Measurements from ENCODE around the gene FILIP1L. TPM values are rescaled to one million over a fixed set of nuclear protein-coding genes. Genes with fewer than 3 reads are reported as not detected.

Gene FILIP1L
- polyA plus RNA-seq, 3 donors = 0.13 to 0.40 (median 0.25) TPM

DNA sequence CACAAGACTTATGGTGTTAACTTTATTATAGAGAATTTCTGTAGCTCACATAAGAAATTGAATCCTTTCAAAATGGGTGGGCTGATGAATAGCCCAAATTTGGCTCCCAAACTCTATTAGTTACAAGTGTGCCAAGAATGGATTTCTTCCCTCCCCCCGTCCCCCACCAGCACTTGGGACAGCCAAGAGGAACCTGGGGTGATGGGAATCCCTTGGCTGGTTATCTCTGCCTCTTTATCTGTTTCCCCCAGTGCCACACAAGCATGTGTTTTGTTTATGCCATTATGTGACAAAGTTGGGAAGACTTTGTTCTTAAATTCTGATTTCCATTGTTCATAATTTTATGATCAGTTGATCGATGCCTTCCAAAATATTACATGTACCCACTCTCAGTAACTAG is 268.3 kb downstream of the FILIP1L start:
- peaks cover 12% of the 10 kb centered on the region for H3K4me1 Mint-ChIP-seq
- no CpG with 5 or more reads among the region's 2 CpGs for WGBS (ENCODE audit: insufficient coverage)
- peaks cover 0 to 1% (median 0%) of the 10 kb centered on the region in 3 donors for H3K27me3 Mint-ChIP-seq (ENCODE audit: low read depth in 3 of 3)

DNA sequence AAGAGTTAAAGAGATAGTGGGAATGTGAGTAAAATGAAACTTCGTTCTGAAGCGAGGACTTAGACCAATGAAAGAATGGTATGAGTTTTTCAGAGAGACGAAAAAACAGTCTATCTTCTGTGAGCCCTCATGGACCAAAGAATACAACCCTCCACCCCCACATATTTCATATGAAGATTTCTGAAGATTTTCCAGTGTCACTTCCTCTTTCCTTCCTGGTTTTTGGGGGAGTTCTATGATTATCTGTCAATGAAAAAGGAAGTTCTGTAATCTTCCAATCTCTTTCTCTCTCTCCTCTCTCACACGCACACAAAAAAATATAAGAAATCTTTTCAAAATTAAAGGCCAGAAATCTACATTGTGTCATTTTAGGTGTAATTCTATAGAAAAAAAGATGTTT is 269.0 kb downstream of the FILIP1L start:
- Histone ChIP-seq H3K9ac (ENCODE audit: insufficient read depth, low read length, poor library complexity, severe bottlenecking) (no peak overlapping the region), H3K36me3 (replicated peaks in 1 of 2; ENCODE audit: control insufficient read depth in 1 of 2, insufficient read depth in 2 of 2, low read length in 2 of 2) (no peaks in the 10 kb centered on the region), H3K27ac (ENCODE audit: low read depth in 1 of 2, low read length in 2 of 2) (no peak overlapping the region), H2AFZ (ENCODE audit: insufficient read depth, low read depth, low read length, poor library complexity, severe bottlenecking) (no peak overlapping the region), H3K4me3 (replicated peaks in 1 of 3; ENCODE audit: low read depth in 2 of 3, low read length in 3 of 3) (no peak overlapping the region), H4K20me1 (ENCODE audit: insufficient read depth, low read length) (no peaks in the 10 kb centered on the region), H3K4me2 (replicated peaks; ENCODE audit: extremely low read depth, low read length, poor library complexity, severe bottlenecking) (peak overlapping the region; percentile 43), H3K4me1 (ENCODE audit: control insufficient read depth in 1 of 2, insufficient read depth in 2 of 2, low read length in 2 of 2) (peaks cover 10% of the 10 kb centered on the region in 2 donors), H3K9me3 (replicated peaks in 1 of 2; ENCODE audit: control insufficient read depth in 1 of 2, insufficient read depth in 1 of 2, low read length in 2 of 2) (no peaks in the 10 kb centered on the region), H3K79me2 (ENCODE audit: insufficient read depth, low read length) (no peaks in the 10 kb centered on the region), H3K27me3 (ENCODE audit: control insufficient read depth in 2 of 2, insufficient read depth in 2 of 2, low read length in 2 of 2) (no peaks in the 10 kb centered on the region)
- peaks cover 0 to 1% (median 0%) of the 10 kb centered on the region in 3 donors for H3K27me3 Mint-ChIP-seq (ENCODE audit: low read depth in 3 of 3)
- no peaks in the 10 kb centered on the region for H3K36me3 Mint-ChIP-seq
- intact Hi-C loops (cut with micrococcal nuclease) = loop anchor here in 1 of 2 donors (10.0 kb wide), 1 partner anchor 229 kb away; no protein-coding TSS in a partner anchor
- TF ChIP-seq, protein P1, sequence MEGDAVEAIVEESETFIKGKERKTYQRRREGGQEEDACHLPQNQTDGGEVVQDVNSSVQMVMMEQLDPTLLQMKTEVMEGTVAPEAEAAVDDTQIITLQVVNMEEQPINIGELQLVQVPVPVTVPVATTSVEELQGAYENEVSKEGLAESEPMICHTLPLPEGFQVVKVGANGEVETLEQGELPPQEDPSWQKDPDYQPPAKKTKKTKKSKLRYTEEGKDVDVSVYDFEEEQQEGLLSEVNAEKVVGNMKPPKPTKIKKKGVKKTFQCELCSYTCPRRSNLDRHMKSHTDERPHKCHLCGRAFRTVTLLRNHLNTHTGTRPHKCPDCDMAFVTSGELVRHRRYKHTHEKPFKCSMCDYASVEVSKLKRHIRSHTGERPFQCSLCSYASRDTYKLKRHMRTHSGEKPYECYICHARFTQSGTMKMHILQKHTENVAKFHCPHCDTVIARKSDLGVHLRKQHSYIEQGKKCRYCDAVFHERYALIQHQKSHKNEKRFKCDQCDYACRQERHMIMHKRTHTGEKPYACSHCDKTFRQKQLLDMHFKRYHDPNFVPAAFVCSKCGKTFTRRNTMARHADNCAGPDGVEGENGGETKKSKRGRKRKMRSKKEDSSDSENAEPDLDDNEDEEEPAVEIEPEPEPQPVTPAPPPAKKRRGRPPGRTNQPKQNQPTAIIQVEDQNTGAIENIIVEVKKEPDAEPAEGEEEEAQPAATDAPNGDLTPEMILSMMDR (IDR thresholded peaks at IDR 0.05) = no peak
- H3K4me3 Mint-ChIP-seq = peak overlapping the region in 1 of 2 donors; percentile 0
- H3K27ac Mint-ChIP-seq = peak overlapping the region in 1 of 7 donors; percentile 6
- WGBS (ENCODE audit: insufficient coverage) = no CpG with 5 or more reads among the region's 4 CpGs
- peaks cover 12% of the 10 kb centered on the region for H3K4me1 Mint-ChIP-seq
- no peaks in the 10 kb centered on the region for H3K9me3 Mint-ChIP-seq
- peak; percentile 13 to 57 (median 43) for DNase-seq

More for the DNA sequence above, 268.3 kb downstream of the FILIP1L start:
- H3K79me2 ChIP-seq (ENCODE audit: insufficient read depth, low read length) = no peaks in the 10 kb centered on the region
- Mint-ChIP-seq H3K4me3 (no peak overlapping the region), H3K9me3 (no peaks in the 10 kb centered on the region), H3K36me3 (no peaks in the 10 kb centered on the region), H3K27ac (peak overlapping the region in 4 of 7 donors; percentile 16 to 55 (median 34))
- TF ChIP-seq, protein P1 (IDR thresholded peaks at IDR 0.05) = no peak
- no peak overlapping the region for H3K4me3 ChIP-seq (replicated peaks in 1 of 3; ENCODE audit: low read depth in 2 of 3, low read length in 3 of 3)
- no peaks in the 10 kb centered on the region for H4K20me1 ChIP-seq (ENCODE audit: insufficient read depth, low read length)
- no peaks in the 10 kb centered on the region for H3K27me3 ChIP-seq (ENCODE audit: control insufficient read depth in 2 of 2, insufficient read depth in 2 of 2, low read length in 2 of 2)
- H3K9me3 ChIP-seq (replicated peaks in 1 of 2; ENCODE audit: control insufficient read depth in 1 of 2, insufficient read depth in 1 of 2, low read length in 2 of 2) = no peaks in the 10 kb centered on the region
- H3K4me2 ChIP-seq (replicated peaks; ENCODE audit: extremely low read depth, low read length, poor library complexity, severe bottlenecking) = no peak overlapping the region
- no peak for DNase-seq
- H2AFZ ChIP-seq (ENCODE audit: insufficient read depth, low read depth, low read length, poor library complexity, severe bottlenecking) = no peak overlapping the region
- H3K27ac ChIP-seq (ENCODE audit: low read depth in 1 of 2, low read length in 2 of 2) = no peak overlapping the region
- H3K4me1 ChIP-seq (ENCODE audit: control insufficient read depth in 1 of 2, insufficient read depth in 2 of 2, low read length in 2 of 2) = peaks cover 16% of the 10 kb centered on the region in 2 donors
- no peak overlapping the region for H3K9ac ChIP-seq (ENCODE audit: insufficient read depth, low read length, poor library complexity, severe bottlenecking)
- H3K36me3 ChIP-seq (replicated peaks in 1 of 2; ENCODE audit: control insufficient read depth in 1 of 2, insufficient read depth in 2 of 2, low read length in 2 of 2) = no peaks in the 10 kb centered on the region
- intact Hi-C loops (cut with micrococcal nuclease) = loop anchor here in 1 of 2 donors (10.0 kb wide), 1 partner anchor 229 kb away; no protein-coding TSS in a partner anchor

Measured in CD14-positive monocyte (primary cell).